CD4-positive, alpha-beta T cell treated with Interleukin-21 for 1 hour (primary cell): ENCODE data around the gene HIC1.

Source experiments
- DNase-seq: peaks from one replicate; pipeline ENCODE4 v3.0.0-alpha.2; 2020

Gene HIC1

DNA sequence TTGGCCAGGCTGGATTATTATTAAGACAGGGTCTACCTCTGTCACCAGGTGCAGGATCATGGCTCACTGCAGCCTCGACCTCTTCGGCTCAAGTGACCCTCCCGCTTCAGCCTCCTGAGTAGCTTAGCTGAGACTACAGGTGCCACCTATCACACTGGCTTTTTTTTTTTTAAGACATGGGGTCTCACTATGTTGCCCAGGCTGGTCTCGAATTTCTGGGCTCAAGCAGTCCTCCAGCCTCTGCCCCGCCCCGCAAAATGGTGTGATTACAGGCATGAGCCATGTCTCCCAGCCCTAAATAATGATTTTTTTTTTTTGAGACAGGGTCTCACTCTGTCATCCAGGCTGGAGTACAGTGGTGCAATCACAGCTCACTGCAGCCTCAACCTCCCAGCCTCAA, 7.3 kb upstream of the HIC1 start:
- no peak for DNase-seq

DNA sequence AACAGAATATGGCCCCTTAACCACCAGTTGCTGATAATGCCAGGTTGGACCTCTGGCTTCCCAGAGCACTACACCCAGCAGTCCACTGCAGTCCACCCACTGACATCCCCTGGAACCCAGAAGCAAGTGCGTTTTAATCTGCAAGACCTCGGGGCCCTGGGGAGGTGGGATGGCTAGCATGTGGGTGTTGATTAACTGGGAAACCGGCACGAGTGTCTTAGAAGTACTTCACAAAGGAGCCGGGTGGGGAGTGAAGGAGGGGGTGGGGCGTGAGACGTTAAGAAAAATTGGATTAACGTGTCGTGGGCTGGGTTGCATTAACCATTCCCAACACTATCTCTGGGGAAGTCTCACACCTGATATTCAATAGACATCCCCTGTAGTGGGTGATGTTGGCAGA, 6.1 kb upstream of the HIC1 start:
- DNase-seq, result no peak

DNA sequence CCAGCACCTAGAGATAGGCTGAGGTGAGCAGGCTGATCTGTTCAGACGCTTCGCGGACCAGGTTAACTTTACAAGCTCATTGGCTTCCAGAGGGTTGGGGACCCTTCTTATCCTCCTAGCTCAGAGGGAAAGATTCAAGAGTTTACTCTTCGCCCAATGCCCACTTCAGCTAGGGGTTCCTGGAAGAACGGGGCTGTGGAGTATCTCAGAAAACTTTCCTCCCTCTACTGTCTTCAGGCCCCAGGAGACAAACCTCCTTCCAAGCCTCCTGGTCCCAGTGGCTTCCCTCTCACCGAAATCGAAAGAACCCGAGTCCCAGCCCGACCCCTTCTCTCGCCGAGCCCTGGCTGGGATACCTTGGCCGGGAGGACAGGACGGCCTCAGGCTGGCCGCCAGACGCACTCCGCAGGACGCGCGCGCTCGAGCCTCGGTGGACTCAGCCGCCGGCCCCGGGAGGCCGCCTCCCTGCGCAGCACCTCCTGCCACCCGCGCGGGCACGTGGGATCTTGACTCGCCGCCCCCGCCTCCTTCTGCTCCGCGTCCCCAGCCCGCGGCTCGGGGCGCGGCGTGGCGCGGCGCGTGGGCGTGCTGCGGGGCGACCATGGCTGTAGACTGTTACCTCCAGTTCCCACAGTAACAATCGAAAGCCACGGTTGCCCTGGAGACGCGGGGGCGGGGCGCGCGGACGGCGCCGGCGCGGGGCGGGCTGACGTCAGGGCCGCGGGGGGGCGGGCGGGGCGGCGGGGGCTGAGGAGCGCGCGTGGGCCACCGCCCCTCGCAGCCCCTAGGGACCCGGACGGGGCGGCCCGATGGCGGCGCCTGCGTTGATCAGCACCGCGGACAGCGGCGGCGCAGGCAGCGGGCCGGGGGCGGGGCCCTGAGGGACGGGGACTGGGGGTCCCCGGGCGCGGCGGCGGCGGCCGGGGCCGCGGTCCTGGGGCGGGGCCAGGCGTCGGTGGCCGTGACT, 5.3 kb upstream of the HIC1 start:
- DNase-seq, result peak; percentile 94

DNA sequence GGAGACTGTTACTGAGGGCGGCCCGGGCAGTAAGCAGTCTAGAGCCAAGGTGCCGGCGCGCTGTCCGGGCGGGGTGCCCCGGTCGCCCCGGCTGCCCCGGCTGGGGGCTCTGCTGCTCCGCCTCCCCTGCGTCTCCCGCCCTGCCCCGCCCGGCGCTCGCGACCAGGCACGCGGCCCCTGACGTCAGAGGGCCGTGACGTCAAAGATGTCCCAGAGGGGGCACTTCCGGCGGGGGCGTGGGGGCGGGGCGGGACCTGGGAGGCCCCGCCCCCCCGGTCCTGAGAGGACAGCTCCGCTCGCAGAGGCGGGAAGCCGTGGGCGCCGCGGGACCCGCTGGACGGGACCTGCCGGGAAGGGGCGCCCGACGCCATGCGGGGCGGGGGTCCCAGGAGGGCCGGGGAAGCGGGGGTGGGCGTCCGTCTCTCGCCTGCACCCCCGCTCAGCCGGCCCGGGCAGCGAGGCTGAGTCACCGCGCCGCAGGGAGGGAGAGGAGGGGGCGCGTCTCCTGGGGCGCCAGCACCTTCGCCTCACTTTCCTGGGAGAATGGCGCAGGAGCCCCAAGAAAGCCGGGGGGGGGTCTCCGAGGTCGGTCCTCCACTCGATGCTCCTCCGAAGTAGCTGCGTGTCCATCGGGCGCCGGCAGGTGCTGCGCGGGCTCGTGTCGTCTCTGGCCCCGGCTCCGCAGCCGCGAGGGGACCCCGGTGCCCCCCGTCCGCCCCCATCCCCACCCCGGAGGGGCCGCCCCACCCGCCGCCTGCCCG, 4.4 kb upstream of the HIC1 start:
- DNase-seq, result peak; percentile 85

DNA sequence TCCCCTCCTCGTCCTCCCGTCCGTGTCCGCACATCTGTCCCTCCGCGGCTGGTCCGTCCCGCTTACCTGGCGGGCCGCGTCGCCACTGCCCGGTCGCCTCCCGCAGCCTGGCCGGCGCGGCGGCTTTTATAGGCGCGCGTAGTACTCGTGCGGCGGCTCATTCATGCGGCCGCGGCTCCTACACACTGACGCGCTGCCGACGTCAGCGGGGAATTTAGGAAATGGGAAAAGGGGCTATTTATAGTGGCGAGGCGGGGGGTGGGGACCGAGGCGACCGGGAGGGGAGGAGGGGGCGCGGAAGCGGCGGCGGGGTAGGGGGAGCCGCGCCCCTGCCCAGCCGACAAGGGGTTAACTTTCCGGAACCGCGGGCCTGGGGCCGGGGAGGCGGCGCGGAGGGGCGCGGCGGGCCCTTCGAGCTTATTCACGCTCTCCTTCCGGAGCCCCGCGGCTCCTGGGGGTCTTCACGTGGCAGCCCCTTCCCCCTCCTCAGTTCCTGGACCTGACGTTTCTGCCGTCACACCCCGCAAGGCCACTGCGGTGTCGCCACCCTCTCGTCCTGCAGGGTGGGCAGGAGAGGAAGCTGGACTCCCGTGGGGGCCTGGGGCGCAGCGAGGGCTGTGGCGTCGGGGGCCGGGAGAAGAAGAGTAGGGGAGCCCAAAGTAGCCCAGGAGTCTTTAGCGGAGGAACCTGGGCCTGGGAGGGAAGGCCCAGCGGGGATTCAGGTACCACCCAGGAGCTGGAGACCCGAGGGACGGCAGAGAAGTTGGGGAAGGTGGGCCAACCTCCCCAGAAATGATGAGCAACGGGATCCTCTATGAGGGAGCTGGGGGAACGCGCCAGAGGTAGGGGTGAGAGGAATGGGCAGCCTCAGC, 3.6 kb upstream of the HIC1 start:
- peak; percentile 32 for DNase-seq

DNA sequence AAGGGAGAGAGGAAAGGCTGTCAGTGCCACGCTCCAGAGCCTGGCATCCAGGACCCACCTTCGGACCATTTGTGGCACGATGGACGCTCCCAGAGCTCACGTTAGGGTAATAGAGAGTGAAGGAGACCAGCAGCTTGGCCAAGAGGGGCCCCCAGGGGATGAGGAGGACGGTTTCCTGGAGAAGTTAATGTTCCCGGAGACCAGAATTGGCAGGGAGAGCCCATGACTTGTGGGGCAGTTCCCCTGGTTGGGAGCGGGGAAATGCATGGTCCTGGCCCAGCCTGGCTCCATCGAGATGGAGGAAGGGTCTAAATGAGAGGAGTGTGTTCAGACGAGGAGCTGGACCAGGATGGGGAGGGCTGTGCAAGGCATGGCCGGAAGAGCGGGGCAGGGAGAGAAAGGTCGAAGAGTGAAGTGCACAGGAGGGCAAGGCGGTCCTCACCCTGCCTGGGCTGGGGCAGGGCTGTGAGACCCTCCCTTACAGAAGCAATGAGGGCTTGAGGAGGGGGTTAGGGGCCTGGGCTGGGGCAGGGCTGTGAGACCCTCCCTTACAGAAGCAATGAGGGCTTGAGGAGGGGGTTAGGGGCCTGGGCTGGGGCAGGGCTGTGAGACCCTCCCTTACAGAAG, 2.9 kb upstream of the HIC1 start:
- no peak for DNase-seq

DNA sequence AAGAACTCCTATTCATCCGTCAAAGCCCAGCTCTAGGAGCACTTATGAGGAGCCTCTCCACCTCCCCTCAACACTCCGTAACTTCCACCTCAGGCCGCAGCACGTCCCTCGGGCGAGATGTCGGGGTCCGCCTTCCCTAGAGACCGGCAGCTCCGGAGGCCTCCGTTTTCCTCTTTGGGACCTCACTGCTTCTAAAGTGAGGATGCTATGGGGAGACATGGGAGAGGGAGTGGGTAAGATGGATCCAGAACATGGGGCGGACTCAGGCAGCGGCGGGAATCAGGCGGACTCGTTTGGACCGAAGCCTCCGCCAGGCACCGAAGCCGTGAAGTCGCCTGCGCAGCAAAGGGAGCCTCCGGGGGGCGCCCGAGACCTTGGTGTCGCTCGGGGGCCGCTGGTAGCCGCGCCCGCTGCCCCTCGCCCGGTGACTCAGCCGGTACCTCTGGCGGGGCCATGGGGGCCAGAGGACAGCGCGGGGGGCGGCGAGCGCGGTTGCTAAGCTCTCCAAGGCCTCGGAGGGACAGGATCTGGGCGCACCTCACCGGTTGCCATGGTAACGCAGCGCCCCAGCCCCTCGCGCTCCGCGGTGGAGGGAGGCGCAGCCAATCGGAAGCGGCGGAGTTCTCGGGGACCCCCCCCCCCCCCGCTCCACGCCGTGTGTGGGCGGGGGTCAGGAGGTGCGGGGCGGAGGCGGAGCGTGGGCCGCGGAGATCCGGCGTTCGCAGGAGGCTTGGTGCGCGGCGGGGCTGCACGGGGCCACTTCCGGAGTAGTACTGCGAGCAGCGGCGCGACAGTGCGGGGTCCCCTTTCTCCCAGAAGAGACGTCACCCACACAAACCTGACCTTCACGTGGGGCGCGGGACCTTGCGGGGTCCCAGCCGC, 1.3 kb upstream of the HIC1 start:
- DNase-seq, result peak; percentile 88

DNA sequence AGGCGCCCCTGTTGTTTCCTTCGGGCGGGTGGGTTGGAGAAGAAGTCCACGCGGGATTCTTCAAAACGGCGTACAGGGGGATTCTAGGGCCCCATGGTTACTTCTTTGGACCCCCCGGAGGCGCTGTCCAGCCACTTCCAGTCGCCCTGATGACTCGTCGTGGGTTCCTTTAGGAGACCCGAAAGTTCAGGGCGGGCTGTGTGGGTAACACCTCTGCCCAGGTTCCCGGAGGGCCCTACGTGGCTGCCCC, 716 bp upstream of the HIC1 start:
- peak; percentile 59 for DNase-seq

DNA sequence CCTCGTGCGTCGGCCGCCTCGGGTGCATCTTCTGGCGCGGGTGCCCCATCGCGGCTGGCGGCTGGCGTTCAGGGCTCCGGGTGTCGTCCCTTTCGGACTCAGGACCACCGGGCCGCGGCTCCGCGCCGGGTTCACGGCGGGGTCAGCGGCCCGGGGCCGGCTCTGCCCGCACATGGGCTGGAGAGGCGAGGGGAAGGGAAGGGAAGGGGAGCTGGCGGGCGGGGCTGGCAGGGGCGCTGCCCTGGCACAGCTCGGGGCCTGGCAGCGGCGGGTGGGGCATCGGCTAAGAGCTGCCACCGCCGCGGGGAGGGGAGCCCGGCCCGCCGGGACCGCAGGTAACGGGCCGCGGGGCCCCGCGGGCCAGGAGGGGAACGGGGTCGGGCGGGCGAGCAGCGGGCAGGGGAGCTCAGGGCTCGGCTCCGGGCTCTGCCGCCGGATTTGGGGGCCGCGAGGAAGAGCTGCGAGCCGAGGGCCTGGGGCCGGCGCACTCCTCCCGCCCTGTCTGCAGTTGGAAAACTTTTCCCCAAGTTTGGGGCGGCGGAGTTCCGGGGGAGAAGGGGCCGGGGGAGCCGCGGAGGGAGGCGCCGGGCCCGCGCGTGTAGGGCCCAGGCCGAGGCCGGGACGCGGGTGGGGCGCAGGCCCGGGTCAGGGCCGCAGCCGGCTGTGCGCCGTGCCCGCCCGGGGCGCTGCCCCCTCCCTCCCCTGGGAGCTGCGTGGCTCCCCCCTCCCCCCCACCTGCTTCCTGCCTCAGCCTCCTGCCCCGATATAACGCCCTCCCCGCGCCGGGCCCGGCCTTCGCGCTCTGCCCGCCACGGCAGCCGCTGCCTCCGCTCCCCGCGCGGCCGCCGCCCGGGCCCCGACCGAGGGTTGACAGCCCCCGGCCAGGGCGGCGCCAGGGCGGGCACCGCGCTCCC, 646 bp downstream of the HIC1 start:
- DNase-seq, result peak; percentile 53

DNA sequence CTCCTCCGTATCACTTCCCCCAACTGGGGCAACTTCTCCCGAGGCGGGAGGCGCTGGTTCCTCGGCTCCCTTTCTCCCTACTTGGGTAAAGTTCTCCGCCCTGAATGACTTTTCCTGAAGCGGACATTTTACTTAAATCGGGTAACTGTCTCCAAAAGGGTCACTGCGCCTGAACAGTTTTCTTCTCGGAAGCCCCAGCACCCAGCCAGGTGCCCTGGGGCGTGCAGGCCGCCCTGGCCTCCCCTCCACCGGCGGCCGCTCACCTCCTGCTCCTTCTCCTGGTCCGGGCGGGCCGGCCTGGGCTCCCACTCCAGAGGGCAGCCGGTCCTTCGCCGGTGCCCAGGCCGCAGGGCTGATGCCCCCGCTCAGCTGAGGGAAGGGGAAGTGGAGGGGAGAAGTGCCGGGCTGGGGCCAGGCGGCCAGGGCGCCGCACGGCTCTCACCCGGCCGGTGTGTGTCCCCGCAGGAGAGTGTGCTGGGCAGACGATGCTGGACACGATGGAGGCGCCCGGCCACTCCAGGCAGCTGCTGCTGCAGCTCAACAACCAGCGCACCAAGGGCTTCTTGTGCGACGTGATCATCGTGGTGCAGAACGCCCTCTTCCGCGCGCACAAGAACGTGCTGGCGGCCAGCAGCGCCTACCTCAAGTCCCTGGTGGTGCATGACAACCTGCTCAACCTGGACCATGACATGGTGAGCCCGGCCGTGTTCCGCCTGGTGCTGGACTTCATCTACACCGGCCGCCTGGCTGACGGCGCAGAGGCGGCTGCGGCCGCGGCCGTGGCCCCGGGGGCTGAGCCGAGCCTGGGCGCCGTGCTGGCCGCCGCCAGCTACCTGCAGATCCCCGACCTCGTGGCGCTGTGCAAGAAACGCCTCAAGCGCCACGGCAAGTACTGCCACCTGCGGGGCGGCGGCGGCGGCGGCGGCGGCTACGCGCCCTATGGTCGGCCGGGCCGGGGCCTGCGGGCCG, 1.6 kb downstream of the HIC1 start:
- peak; percentile 60 for DNase-seq

DNA sequence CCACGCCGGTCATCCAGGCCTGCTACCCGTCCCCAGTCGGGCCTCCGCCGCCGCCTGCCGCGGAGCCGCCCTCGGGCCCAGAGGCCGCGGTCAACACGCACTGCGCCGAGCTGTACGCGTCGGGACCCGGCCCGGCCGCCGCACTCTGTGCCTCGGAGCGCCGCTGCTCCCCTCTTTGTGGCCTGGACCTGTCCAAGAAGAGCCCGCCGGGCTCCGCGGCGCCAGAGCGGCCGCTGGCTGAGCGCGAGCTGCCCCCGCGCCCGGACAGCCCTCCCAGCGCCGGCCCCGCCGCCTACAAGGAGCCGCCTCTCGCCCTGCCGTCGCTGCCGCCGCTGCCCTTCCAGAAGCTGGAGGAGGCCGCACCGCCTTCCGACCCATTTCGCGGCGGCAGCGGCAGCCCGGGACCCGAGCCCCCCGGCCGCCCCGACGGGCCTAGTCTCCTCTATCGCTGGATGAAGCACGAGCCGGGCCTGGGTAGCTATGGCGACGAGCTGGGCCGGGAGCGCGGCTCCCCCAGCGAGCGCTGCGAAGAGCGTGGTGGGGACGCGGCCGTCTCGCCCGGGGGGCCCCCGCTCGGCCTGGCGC, 2.4 kb downstream of the HIC1 start:
- no peak for DNase-seq

DNA sequence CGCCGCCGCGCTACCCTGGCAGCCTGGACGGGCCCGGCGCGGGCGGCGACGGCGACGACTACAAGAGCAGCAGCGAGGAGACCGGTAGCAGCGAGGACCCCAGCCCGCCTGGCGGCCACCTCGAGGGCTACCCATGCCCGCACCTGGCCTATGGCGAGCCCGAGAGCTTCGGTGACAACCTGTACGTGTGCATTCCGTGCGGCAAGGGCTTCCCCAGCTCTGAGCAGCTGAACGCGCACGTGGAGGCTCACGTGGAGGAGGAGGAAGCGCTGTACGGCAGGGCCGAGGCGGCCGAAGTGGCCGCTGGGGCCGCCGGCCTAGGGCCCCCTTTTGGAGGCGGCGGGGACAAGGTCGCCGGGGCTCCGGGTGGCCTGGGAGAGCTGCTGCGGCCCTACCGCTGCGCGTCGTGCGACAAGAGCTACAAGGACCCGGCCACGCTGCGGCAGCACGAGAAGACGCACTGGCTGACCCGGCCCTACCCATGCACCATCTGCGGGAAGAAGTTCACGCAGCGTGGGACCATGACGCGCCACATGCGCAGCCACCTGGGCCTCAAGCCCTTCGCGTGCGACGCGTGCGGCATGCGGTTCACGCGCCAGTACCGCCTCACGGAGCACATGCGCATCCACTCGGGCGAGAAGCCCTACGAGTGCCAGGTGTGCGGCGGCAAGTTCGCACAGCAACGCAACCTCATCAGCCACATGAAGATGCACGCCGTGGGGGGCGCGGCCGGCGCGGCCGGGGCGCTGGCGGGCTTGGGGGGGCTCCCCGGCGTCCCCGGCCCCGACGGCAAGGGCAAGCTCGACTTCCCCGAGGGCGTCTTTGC, 3.1 kb downstream of the HIC1 start:
- no peak for DNase-seq

DNA sequence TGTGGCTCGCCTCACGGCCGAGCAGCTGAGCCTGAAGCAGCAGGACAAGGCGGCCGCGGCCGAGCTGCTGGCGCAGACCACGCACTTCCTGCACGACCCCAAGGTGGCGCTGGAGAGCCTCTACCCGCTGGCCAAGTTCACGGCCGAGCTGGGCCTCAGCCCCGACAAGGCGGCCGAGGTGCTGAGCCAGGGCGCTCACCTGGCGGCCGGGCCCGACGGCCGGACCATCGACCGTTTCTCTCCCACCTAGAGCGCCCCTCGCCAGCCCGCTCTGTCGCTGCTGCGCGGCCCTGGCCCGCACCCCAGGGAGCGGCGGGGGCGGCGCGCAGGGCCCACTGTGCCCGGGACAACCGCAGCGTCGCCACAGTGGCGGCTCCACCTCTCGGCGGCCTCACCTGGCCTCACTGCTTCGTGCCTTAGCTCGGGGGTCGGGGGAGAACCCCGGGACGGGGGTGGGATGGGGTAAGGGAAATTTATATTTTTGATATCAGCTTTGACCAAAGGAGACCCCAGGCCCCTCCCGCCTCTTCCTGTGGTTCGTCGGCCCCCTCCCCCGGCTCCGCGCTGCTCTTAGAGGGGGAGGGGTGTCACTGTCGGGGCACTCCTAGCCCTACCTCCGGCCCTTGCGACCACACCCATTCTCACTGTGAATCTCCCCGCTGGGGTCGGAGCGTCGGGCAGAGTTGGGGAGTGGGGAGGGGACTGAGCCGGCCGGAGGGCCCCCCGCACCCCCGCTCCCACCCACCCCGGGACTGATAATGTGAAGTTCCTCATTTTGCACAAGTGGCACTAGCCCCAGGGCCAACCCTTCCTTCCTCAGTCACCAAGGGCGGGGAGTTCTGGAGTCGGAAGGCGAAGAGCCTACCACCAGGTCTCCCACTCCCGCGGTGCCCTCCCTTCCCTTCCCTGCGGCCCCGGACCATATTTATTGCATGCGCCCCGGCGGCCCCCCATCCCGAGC, 4.0 kb downstream of the HIC1 start:
- peak; percentile 66 for DNase-seq

DNA sequence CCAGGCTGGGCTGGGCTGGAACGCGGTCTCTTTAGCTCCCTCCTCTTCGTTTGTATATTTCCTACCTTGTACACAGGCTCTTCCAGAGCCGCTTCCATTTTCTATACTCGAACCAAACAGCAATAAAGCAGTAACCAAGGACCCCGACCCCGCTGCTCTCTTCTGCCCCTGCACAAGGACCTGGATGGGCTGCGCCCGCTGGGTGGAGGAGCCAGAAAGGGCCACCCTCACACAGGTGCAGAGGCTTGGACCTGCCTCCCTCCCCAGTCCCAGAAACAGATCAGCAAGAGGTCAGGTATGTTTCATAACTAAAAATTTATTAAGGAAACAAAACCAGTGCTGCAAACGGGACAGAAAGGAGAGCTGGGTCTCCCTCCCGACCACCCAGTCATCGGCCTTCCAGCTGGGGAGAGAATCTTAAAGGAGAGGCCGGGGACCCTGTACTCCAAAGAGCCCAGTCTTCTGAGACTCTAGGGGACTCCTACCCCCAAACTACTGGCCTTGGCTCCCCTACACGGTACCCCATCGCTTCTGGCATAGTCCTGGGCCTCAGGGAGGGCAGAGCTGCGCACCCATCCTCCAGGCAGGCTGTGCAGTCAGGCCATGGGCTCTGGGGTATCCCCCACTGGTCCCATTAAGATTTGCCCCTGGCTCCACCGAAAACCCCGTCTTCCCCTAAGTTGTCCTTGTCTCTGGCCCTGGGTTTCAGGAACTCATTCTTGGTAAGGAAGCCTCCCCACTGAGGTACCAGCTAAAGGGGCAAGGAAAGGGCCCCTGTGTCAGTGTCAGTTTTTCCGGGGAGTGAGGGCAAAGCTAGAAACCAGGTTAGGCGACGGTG, 4.9 kb downstream of the HIC1 start:
- no peak for DNase-seq

DNA sequence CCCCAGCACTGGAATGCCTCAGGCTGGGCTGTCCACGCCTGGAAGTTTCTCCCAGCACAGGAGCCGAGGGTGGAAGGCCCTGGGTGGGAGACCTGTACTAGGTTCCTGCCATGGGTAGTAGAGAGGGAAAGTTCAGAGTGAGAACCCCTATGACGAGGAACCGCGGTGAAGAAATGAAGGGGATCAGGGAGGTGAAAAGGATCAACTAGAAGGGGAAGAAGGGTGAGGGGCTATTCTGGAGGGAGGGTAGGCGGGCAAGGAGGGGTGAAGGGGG, 5.4 kb downstream of the HIC1 start:
- DNase-seq, result no peak
